ENCODE measurements around the gene ITPR1.

GRCh38 chr3:4548780-4549179 is 55.6 kb downstream of the ITPR1 start:
- TF ChIP-seq CTCF (IDR thresholded peaks at IDR 0.05; ENCODE audit: low read depth, low read length, missing input control) (no peak), RAD21 (IDR thresholded peaks at IDR 0.05) (no peak), YY1 (IDR thresholded peaks at IDR 0.05) (no peak), TAF1 (conservative IDR thresholded peaks at IDR 0.05) (no peak), FOXA1 (IDR thresholded peaks at IDR 0.05) (no peak), EGR1 (IDR thresholded peaks at IDR 0.05; ENCODE audit: low read depth in 2 of 2) (no peak), SP1 (IDR thresholded peaks at IDR 0.05) (no peak)
